ENCODE measurements around the gene PPFIBP2.

The PPFIBP2 gene

DNA sequence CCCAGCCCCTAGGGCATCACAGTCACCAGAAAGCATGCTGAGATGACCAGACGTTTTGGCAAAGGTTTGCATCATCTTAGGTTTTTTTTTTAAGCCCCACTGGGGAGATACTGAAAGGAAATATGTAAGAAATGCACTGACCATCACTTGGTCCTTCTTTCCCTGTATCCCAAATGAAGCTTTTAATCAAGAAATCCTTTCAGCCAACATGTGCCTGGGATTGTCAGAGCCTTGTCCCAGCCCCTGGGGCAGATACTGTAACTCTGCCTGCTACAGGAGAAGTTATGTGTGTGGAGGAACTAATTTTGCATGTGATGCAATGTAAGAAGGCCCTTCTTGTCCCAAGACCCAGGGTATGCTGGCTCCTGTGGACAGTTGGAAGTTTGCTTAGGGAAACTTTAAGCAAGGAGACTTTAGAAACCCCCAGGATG, 65.6 kb downstream of the PPFIBP2 start:
- H3K79me2 ChIP-seq (ENCODE audit: insufficient read depth, low read length), result no peaks in the 10 kb centered on the region
- H3K4me3 ChIP-seq (ENCODE audit: low read depth, low read length, poor library complexity, severe bottlenecking), result no peak overlapping the region
- H3K4me1 ChIP-seq (ENCODE audit: insufficient read depth, low read length, severe bottlenecking), result no peaks in the 10 kb centered on the region
- H3K27me3 ChIP-seq (ENCODE audit: insufficient read depth, low read length), result no peaks in the 10 kb centered on the region
- no peak overlapping the region for H3K27ac ChIP-seq (ENCODE audit: low read depth, low read length, poor library complexity, severe bottlenecking)
- no peak overlapping the region for H3K9ac ChIP-seq (ENCODE audit: low read length)
- H3K4me2 ChIP-seq (ENCODE audit: low read length), result no peak overlapping the region
- no peaks in the 10 kb centered on the region for H3K9me3 ChIP-seq (ENCODE audit: low read length)
- no peaks in the 10 kb centered on the region for H3F3A ChIP-seq (ENCODE audit: insufficient read depth, low read length)
- no peak overlapping the region for H2AFZ ChIP-seq (ENCODE audit: low read length)
- no peaks in the 10 kb centered on the region for H3K9me2 ChIP-seq (ENCODE audit: low read depth, low read length)
- no peak for TF ChIP-seq CTCF (IDR thresholded peaks at IDR 0.05; ENCODE audit: low read length)
- no peak for TF ChIP-seq EZH2 (IDR thresholded peaks at IDR 0.05; ENCODE audit: borderline replicate concordance, low read length)
- H4K20me1 ChIP-seq (ENCODE audit: insufficient read depth, low read length), result no peaks in the 10 kb centered on the region; the same call in 1 of the 2 replicates
- no peaks in the 10 kb centered on the region for H3K36me3 ChIP-seq (ENCODE audit: insufficient read depth, low read length)

DNA sequence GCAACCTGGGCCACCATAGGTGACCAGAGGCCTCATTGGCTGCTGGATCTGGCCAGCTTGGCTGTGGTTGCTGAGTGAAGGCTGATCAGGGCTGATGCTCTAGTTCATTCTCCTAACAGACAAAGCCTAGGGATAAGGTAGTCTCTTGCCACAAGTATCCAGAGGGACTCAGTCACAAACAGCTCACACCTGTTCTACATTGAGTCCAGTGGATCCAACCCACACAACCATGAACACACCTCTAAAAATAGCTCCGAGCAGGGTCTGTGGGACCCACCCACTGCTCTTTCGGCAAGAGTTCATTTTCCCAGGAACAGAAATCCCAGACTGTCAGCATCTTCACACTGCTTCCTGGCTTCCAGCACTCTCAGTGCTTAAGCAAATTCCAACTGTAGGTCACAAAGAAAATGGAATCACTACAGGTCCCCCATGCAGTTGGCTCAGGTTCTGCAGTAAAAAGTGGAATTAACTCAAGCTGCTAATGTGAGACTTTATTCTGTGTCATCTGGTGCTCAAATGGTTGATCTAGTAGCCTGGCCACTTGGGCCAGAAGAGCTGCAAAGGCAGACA, 67.3 kb downstream of the PPFIBP2 start:
- H4K20me1 ChIP-seq (ENCODE audit: insufficient read depth, low read length), result no peaks in the 10 kb centered on the region; the same call in 1 of the 2 replicates
- TF ChIP-seq EZH2 (IDR thresholded peaks at IDR 0.05; ENCODE audit: borderline replicate concordance, low read length), result no peak
- TF ChIP-seq CTCF (IDR thresholded peaks at IDR 0.05; ENCODE audit: low read length), result no peak
- H3K79me2 ChIP-seq (ENCODE audit: insufficient read depth, low read length), result no peaks in the 10 kb centered on the region
- H2AFZ ChIP-seq (ENCODE audit: low read length), result no peak overlapping the region
- no peaks in the 10 kb centered on the region for H3K27me3 ChIP-seq (ENCODE audit: insufficient read depth, low read length)
- H3F3A ChIP-seq (ENCODE audit: insufficient read depth, low read length), result no peaks in the 10 kb centered on the region
- H3K9me3 ChIP-seq (ENCODE audit: low read length), result no peaks in the 10 kb centered on the region
- H3K9ac ChIP-seq (ENCODE audit: low read length), result no peak overlapping the region
- H3K36me3 ChIP-seq (ENCODE audit: insufficient read depth, low read length), result no peaks in the 10 kb centered on the region
- H3K27ac ChIP-seq (ENCODE audit: low read depth, low read length, poor library complexity, severe bottlenecking), result no peak overlapping the region
- H3K4me2 ChIP-seq (ENCODE audit: low read length), result no peak overlapping the region
- H3K4me1 ChIP-seq (ENCODE audit: insufficient read depth, low read length, severe bottlenecking), result no peaks in the 10 kb centered on the region
- no peaks in the 10 kb centered on the region for H3K9me2 ChIP-seq (ENCODE audit: low read depth, low read length)
- no peak overlapping the region for H3K4me3 ChIP-seq (ENCODE audit: low read depth, low read length, poor library complexity, severe bottlenecking)

DNA sequence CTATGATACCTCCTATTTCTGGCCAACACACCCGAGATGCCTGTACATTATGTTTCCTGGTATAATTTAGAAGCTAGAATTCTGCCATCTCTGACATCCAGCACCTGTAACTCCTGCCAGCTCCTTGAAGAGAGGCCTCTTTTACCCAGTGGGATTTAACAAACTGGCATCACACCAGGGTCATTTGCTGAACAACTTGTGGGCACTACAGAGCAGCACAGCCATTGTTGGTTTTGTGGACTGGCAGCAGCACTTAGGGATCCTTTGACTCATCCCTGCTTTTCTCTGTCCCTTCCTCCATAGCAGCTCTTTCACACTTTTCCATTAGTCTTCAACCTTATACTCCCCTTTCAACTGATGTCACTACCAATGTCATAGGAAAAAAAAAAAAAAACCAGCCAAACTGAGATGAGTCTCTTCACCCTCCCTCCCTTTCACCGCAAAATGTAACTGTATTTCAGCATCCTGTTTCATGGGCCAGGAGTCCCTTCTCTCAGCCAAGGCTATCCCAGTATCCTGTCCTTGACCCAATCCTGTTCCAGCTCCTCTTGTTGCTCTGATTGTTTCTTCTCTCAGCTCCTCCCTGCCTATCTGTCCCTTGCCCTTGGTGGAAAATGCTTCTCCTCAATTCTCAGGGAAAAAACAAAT, 68.7 kb downstream of the PPFIBP2 start:
- H3K27ac ChIP-seq (ENCODE audit: low read depth, low read length, poor library complexity, severe bottlenecking), result no peak overlapping the region
- no peaks in the 10 kb centered on the region for H3F3A ChIP-seq (ENCODE audit: insufficient read depth, low read length)
- no peak overlapping the region for H2AFZ ChIP-seq (ENCODE audit: low read length)
- no peaks in the 10 kb centered on the region for H3K36me3 ChIP-seq (ENCODE audit: insufficient read depth, low read length)
- H3K4me1 ChIP-seq (ENCODE audit: insufficient read depth, low read length, severe bottlenecking), result no peaks in the 10 kb centered on the region
- H3K9ac ChIP-seq (ENCODE audit: low read length), result no peak overlapping the region
- H3K4me3 ChIP-seq (ENCODE audit: low read depth, low read length, poor library complexity, severe bottlenecking), result no peak overlapping the region
- H3K27me3 ChIP-seq (ENCODE audit: insufficient read depth, low read length), result no peaks in the 10 kb centered on the region
- H3K4me2 ChIP-seq (ENCODE audit: low read length), result no peak overlapping the region
- TF ChIP-seq CTCF (IDR thresholded peaks at IDR 0.05; ENCODE audit: low read length) (no peak), EZH2 (IDR thresholded peaks at IDR 0.05; ENCODE audit: borderline replicate concordance, low read length) (no peak)
- no peaks in the 10 kb centered on the region for H3K9me2 ChIP-seq (ENCODE audit: low read depth, low read length)
- no peaks in the 10 kb centered on the region for H3K9me3 ChIP-seq (ENCODE audit: low read length)
- H4K20me1 ChIP-seq (ENCODE audit: insufficient read depth, low read length), result no peaks in the 10 kb centered on the region; the same call in 1 of the 2 replicates
- H3K79me2 ChIP-seq (ENCODE audit: insufficient read depth, low read length), result no peaks in the 10 kb centered on the region
